Left kidney (tissue), 1 donor: ENCODE results near the gene MSL3B.

ENCODE experiments used
- DNase-seq: peaks from one replicate; pipeline ENCODE4 v3.0.0-alpha.2; 2013

MSL3B gene

DNA sequence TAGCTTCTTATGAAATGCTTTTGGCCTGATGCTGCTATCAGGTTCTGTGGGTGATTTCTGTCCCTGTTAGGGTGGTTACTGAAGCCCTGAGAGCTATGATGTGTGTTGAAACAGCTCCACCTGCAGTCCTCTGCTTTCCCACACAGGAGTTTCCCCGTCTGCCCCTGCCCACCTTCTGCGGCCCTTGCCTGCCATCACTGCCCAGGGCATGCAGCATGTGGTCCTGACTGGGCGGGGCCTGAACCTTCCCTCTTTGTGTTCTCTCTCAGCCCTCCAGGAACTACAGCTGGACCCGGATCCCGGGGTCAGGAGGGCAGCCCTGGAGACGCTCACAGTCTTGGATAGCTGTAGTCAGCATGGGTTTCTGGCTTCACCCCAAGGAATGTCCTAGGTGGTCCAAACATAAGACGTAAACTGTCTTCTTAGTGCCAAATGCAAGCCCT, 35.3 kb downstream of the MSL3B start:
- DNase-seq = no peak

DNA sequence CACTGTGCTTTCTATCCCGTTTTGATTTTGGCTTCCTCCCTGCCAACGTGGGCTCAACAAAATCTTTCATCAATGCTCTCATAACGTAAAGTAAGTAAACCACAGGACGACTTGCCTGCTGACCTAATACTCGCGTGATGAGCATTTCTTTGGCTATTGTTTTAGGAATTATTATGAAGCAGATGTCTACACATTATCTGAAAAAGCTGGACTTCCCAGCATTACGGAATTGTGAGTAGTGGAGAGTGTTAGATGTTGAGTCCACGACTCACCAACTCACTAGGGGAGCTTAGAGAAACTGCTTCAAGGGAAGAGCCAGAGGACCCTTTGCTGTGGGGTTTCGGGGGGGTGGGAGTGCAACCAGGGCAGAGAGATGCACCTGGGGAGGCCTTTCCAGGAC, 35.8 kb downstream of the MSL3B start:
- no peak for DNase-seq

DNA sequence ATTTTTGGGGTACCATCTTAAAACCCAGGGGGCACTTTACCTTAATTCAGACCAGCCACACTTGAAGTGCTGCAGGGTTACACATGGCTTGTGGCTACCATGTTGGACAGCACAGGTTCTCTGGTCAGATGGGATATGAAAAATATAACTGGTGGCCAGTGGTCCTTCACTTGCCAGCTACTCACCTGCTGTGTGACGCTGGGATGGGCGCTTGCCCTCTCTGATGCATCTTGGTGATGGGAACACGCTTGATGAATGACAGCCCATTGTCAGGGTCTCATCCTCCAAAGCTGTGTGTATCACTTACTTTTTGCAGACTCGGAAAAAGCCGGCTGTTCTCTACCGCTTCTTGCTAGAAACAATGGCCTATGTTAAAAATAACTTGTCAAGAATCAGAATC, 36.3 kb downstream of the MSL3B start:
- DNase-seq = no peak

DNA sequence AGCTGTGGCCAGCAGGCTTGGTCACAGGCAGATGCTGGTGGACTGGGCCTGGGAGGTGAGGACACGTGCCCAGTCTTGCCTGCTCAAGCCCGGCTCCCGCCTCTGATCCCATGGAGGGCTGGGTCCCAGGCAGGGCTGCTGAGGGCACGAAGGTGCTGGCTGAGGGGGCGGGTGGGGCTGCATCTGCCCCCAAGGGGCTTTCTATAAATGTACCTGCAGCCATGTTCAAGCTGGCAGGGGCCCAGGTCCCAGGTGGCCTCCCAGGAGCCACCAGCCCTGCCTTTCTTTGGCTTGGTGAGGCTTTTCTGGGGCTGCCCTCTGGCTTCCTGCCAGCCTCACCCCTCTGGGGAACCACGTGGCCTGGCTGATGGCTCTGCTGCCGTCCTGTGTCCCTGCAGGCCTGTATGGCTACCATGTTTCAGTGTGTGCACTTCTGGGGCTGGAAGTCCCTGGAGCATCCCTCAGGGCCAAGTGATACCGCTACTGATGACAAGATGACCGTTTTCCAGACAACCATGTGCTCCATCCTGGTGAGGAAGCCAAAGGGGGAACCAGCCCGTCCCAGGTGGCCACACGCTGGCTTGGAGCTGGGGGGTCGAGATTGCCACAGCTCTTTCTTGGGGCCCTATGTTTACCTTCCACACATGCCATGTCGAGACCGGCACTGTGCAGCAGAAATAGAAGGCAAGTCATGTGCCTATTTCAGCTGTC, 37.0 kb downstream of the MSL3B start:
- DNase-seq = no peak

DNA sequence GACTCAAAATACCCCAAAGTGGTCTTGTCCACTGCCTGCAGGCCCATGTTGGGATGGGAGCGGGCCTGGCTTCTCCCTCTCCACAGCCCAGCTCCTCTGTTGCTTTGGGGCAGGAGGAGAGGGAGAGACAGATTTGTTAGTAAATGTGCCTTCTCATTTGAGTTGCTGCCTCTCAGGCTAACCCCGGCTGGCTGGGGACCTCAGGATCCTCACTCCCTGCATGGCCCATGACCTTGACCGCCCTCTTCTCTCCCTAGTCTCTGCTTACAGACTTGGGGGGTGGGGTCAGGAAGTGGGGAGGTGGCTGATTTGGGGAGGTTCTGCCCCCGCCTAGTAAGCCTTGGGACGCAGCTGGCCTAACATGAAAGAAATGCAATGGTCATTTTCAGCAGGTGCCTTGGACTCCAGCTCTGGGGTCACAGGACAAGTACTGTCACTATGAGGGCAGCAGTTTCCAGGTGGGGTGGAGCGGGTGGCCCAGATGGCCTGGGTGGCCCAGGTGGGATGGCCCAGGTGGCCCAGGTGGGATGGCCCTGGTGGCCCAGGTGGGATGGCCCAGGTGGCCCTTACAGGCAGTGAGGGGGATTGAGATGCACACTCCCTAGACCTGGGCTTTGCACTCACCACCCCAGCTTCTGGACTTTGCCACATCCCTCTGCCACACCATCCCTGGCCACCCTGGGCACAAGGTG, 37.9 kb downstream of the MSL3B start:
- DNase-seq = no peak

DNA sequence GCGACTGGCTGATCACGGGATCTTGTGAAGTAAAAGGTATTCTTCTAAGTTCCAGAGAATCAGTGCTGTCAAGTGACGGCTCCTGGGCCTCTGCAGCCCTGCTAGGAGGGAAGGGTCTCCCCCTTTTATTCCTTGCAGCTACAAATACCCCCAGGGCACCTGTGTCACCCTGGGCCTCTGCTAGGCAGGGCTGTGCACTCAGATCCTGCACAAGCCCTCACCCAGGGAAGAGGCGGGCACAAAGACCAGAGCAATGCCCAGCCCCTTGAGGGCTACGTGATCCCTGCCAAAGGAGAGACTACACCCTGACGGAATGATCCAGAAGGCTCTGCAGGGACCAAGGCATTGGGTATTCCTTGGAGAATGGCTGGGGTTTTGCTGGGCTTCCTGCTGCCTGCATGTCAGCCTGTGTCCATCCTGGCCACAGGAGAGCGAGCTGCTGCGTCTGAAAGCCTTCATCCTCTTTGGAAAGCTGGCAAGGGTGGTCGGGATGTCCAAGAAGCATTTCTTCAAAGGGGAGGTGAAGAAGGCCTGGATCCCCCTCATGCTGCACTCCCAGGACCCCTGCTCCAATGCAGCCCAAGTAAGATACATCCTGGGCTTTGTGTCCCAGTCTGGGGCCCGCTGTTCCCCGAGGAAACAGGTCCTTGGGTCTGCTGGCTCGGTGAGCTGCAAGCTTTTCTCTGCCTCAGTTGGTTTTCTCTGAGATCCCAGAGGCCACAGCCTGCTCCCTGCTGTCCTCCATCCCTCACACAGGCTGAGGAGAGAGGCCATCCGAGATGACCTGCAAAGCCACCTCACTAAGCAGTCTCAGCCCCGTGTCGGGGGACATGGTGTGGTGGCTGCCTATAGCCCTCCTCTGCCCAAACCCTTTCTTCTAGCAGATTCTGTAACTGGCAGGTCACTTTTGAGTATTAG, 38.7 kb downstream of the MSL3B start:
- no peak for DNase-seq

DNA sequence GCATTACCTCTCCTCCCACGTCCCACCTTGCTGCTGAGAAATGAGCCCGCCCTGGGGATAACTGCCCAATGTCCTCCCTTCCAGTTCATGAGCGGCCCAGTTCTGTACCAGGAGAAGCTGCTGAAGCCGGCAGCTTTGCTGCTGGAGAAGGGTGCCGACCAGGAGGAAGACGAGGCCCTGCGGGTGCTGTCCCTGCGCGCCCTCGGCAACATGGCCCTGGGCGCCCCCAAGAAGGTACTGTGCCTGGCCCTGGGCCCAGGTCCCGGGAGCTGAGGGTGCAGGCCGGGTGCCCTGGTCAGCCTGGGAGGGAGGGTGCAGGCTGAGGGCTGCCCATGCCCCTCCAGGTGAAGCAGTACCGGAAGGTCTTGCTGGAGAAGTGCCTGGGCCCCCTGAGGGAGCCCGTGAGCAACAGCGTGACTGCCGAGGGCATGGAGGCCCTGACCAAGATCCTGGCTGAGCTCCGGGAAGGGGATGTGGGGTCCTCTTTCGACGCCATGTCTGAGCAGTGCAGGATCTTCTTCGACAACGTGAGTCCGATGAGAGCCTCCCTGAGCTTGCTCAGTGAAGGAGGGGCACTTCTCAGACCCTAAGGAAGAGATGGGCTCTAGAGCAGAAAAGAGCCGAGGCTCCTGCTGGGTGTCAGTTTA, 39.5 kb downstream of the MSL3B start:
- DNase-seq = no peak

DNA sequence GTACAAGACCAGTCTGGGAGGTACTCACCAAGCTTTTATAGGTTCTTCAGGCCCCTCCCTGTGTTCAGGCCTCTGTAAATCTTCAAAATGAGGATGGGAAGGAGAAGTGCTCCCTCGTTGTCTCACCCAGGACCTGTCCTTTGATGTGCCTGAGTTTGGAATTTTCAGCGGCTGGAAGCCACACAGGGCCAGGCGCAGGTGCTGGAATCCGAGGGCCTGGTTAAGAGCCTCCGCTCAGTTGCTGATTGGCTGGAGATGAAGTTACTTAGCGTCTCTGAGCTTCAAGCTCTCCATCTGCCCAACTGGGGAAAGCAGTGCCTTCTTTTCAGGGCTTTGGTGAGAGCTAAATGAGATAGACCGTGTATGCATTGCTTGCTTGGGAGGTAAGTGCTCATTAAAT, 43.8 kb downstream of the MSL3B start:
- no peak for DNase-seq

DNA sequence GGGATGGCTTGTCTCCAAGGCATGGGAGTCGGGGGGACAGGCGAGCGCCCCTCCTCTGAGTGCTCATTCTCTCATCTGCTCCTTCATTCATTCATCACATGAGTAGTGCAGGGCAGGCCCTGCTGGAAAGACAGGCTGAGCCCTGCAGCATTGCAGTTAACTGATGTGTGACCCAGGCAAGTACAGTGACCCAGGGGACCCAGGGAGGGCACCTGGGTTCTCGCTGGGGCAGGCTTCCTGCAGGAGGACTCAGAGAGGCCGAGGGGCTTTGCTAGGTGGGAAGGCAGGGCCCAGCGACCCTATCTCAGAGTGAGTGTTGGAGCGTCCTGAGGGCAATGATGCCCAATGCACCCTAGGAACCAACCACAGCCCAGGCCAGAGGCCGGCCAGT, 44.5 kb downstream of the MSL3B start:
- DNase-seq = no peak

DNA sequence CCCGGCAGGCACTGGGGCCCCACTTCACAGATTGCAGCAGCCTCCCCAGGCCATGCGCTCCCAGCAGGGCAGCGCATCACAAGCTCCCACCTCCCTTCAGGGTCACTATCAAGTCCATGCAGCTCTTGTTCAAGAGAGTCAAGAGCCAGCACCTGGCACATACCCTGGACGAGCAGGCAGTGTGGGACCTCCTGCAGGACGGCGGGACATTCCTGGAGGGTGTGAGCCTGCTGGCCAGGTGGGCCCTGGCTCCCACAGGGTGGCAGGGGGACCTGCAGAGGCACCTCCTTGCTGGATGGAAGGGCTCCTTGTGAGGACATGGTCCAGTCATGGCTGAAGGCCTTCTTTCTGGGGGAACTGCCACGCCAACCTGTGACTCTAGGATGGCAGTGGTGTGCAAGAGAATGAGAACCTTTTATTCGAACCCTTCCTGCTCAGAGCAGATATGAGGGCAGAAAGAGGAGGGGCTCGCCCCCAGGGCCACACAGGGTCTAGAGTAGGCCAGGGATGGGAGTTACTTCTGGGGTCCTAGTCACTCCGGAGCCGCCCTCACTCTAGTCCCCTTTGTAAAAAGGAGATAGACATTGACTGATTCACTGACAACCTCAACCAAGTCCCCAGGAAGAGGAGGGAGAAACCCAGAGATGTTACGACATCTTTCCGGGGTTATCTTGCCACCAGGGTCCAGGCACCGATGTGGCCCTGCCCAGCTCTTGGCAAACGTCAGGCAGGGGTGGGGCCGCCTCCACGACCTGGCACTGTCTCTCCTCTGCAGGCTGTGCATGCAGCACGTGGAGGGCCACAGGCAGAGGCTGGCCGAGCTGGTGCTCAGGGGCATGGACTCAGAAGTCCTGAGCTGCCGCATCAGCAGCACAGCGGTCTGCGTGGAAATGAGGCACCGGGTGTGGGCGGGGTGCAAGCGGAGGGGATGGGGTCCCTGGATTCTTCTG, 45.1 kb downstream of the MSL3B start:
- no peak for DNase-seq

DNA sequence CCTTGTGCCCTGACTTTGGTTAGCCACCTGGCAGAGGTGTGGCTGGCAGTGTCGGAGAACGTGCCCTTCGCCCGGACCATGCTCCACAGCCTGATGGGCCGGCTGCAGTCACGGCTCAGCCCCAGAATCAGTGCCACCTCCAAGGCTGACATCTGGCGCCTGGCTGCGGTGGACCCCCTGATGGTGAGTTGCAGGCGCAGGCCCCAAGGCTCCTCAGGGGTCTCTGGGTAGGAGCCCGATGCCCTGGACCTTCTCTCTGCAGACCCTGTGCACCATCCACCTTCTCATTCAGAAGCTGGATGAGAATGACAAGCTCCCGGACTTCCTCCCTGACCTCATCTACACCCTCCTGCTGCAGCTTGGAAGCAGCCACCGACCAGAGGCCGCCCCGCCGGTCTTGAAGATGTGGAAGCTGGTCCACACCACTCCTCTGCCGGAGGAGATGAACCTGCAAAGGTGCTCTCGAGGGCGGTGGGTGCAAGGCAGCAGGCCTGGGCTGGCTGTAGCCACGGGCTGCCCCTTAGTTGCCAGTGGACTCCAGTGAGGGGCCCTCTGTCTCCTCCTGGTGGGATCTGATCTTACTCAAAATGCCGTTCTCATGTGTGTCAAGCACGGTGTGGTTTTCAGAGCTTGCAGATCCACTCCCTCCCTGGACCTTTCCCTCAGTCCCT, 46.0 kb downstream of the MSL3B start:
- no peak for DNase-seq

DNA sequence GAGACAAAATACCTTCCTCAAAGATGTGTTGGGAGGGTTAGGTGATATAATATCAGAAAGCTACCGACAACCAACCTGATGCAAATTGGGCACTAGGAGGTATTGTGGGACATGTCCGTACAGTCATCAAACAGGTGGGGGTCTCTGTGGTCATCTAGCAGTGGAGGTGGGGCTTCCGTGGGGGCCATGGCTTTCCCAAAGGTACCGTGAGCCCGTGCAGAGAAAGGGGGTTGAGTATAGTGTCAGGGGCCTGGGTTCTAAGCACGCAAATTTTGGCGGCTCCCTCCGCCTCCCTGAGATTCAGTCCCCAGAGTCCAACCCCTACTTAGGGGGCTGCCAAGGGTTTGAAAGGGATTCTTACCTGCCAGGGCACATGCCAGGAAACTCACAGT, 46.5 kb downstream of the MSL3B start:
- no peak for DNase-seq

DNA sequence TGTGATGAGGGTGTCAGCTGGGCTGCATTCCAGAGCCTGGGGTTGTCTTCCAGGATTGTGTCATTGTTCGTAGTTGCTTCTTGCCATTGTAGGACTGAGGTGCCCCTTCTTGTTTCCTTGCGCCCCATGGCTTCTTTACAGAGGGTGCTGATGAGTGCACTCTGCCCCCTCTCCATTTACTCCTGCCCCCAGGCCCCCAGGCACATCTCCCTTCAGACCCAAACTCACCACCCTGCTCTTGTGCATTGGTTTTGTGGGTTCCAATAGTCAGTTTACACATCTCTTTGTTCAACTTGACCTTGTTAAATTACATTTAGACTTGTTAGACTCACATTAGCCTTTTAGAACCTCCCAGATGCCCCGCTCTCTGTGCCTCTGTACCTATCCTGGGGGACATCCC, 47.0 kb downstream of the MSL3B start:
- no peak for DNase-seq

DNA sequence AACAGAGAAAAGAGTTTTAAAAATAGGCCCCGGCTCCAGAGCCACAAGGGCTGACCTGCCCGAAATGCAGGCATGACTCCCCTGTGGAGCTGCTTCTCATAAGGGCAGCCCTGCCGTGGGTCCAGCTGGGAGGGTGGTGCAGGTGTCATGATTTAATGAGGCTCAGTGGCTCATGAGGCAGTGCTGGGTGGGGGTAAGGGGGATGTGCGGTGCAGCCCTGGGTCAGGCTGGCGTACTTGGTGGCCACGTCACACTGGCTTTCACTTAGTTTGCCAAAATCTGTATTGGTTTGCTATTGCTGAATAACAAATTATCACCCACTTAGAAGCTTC, 47.4 kb downstream of the MSL3B start:
- DNase-seq = no peak

DNA sequence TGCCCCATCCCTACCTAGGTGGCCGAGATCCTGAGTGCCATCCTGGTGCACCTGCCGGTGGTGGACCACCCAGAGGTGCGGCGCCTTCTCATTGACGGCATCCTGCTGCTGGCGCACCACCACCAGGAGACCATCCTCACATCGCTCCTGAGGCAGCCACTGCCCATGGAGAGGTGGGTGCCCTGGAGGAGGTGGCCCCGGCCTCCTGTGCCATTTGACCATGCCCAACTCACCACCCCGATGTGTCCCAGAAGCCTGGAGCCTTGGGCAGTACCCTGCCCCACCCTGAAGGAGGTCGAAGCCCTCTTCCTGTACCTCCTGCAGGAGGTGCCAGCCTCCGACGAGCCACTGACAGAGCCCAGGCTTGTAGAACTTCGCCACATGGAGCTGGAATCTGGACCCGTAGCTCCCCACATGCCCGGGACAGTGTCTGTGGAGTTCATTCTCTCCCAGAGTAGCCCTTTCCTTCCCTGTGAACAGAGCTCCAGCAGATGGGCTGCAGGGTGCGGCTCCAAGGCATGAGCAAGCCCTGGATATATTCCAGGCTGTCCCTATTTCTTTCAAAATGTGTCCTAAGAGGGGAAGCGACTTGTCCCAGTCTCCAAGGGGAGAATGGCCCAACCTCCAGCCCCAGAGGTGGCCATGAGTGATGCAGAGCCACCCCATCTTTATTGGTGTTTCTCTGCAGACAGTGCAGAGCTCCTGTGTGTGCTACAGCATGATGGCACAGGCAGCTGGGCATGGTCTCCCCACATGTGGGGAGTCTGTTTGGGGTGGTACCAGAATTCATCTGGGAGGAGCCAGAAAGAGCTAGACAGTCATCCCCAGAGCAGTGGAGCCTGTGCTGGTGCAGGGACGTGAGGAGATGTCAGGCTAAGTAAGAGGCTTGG, 48.1 kb downstream of the MSL3B start:
- DNase-seq = no peak

DNA sequence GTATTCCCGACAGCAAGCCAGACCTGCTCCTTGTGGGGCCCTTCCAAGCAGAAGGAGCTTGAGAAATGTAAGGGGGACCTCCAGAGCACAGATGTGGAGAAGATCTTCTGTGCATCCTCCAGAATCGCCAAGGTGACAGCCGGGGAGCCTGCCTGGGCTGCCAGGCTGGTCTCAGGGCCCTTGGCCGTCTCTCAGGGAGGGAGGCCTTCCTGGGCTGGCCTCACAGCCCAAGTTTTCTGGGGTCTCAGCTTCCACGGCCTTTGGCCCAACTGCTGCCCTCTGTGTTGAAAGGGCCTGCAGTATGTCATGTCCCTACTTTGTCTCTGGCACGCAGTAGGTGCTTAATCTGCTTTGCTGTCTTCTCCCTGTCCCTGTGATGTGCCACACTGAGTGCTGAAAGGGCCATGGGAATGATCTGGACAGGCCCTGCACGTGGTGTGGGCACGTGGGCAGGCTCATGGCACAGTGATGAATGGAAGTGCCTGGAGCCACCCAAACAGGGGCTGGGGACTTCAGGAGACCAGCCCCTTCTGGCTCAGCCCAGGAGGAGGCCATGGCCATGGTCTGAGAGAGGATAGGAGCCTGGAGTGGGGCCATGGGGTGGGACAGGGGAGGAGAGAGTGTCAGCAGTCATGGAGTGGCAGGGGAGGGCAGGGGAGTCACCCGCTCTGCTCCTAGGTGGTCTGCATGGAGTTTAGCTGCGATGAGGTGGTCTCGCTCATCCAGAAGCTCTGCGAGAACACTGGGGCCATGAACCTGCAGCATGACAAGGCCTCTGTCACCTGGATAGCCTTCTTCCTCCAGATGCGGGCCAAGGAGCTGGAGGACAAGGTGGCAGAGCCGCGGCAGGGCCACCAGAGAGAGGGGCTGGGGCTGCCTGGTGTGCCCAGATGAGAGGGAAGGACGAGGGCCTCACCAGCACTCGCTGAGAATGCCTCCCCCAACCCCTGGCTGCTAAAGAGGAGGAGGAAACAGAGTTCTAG, 49.3 kb downstream of the MSL3B start:
- no peak for DNase-seq

DNA sequence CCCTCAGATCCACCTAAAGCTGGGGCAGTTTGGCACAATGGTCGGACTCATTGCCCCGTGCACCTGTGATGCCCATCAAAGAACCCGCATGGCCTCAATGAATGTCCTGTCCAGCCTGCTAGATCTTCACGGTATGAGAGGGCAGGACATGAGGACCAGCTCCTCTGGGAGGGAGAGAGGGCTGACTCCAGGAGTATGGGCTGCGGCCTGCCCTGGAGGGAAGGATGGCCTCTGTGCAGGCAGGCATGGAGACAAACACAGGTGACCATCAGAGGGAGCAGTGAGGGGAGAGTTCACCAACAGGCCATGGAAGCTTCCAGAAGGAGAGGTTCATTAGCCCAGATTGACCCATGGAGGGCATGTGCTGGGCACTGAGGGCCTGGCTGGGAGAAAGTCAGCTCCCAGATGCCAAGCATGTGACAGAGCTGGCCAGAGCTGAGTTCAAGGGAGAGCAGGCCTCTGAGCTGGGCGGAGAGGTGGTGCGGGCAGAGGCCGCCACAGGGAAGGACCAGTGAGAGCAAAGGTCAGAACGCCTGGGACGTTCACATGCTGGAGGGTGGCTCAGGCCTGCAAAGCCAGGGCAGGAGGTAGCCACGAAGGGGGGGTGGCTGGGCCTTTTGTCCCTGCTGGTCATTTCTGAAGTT, 50.1 kb downstream of the MSL3B start:
- no peak for DNase-seq

DNA sequence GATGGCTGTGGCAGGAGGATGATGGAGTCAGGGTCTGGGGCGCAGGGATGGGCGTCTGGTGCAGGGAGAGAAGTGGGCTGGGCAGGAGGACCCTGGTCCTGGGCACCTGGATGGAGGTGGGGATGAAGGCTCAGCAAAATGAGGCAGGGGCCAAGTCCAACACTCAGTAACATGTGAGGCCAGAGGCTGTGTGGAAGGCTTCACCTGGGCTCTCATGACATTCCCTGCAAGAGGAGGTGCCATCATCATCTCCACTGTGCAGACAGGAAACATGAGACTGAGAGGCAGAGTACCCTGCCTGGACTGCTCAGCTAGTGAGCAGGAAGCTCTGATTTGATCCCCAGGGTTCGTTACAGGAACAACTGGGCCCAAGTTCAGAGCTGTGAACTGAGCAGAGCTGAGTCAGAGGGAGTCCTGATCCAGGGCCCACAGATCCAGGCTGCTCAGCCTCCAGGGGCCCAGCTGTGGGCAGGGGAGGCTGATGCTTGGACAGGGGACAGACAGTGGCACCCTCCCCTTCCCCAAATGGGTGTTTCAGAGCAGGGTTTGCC, 50.8 kb downstream of the MSL3B start:
- no peak for DNase-seq
